Heart left ventricle (tissue), 16 donors: Measurements from ENCODE around the gene WDR44. TPM values are rescaled to one million over a fixed set of nuclear protein-coding genes. Genes with fewer than 3 reads are reported as not detected.

Source experiments
- ATAC-seq, 4 donors: fragments of 200-7000 bp; cut with Tn5 transposase; one replicate each; pipeline ENCODE4 v1.9.1; 2020 to 2022; ENCODE audit warnings: moderate library complexity in 4 of 4, mild to moderate bottlenecking in 3 of 4, moderate number of reproducible peaks in 1 of 4
- DNase-seq, 5 donors: peaks; one replicate each; pipeline ENCODE4 v3.0.0-alpha.2; 2020
- H3K27ac ChIP-seq, 12 donors: fragments of 200-600 bp; sonication (generic) in 4 of 12; one replicate each; pipeline versions ENCODE4 v1.5.0 to v1.8.0; 2016 to 2022; ENCODE audit warnings: mild to moderate bottlenecking in 2 of 12
- H3K27me3 ChIP-seq, 9 donors: fragments of 200-600 bp; sonication (generic) in 2 of 9; one replicate each; pipeline versions ENCODE4 v1.5.1 to v1.8.0; 2016 to 2022; ENCODE audit warnings: mild to moderate bottlenecking in 3 of 9
- H3K36me3 ChIP-seq, 9 donors: fragments of 200-600 bp; sonication (generic) in 2 of 9; one replicate each; pipeline versions ENCODE4 v1.5.0 to v1.8.0; 2018 to 2022; ENCODE audit warnings: mild to moderate bottlenecking in 2 of 9
- H3K4me1 ChIP-seq, 12 donors: fragments of 200-600 bp; sonication (generic) in 4 of 12; one replicate each; pipeline versions ENCODE4 v1.5.0 to v1.8.0; 2016 to 2022; ENCODE audit warnings: mild to moderate bottlenecking in 3 of 12
- H3K4me3 ChIP-seq, 12 donors: fragments of 200-600 bp; sonication (generic) in 4 of 12; one replicate each; pipeline versions ENCODE4 v1.5.0 to v1.8.0; 2017 to 2022; ENCODE audit warnings: mild to moderate bottlenecking in 9 of 12, moderate library complexity in 4 of 12
- H3K9me3 ChIP-seq, 12 donors: fragments of 200-600 bp; sonication (generic) in 4 of 12; one replicate each; pipeline versions ENCODE4 v1.5.0 to v1.8.0; 2016 to 2022; ENCODE audit warnings: mild to moderate bottlenecking in 1 of 12
- CTCF ChIP-seq, 12 donors: fragments of 200-600 bp; sonication (generic) in 4 of 12; IDR thresholded peaks; one replicate each; pipeline versions ENCODE4 v1.5.0 to v1.8.0; 2018 to 2022; ENCODE audit warnings: antibody characterized with exemption in 12 of 12, mild to moderate bottlenecking in 5 of 12
- POLR2A ChIP-seq, 2 donors: fragments of 450-650 bp; IDR thresholded peaks; one replicate each; pipeline ENCODE4 v1.6.1; 2017; ENCODE audit warnings: antibody characterized with exemption in 2 of 2, mild to moderate bottlenecking in 2 of 2, moderate library complexity in 2 of 2
- WGBS, 4 donors: extraction: QIAGEN DNeasy Blood & Tissue Kit in 2 of 4; methylation state at CpG; one replicate each; pipeline versions ENCODE4 v1.1.5 to v1.1.7; 2013 to 2018; 5-methylcytosine and 5-hydroxymethylcytosine counted together
- intact Hi-C, 10 donors: fragments of 100-400 bp; cut with DNase I; formaldehyde crosslinking; loops; one replicate each; pipeline versions ENCODE4 v1.11.1 to v1.14.2; 2022
- polyA plus RNA-seq, 2 donors: library from polyadenylated mRNA; stranded (reverse); fragments of 200-250 nt; gene quantifications; one replicate each; pipeline ENCODE4 v1.2.3, GENCODE V29; 2013
- total RNA-seq, 9 donors: library from RNA; depleted of rRNA in 2 of 9; stranded (reverse); fragments of >200 nt in 2 of 9; fragmentation: NEBNext Ultra II Directional in 3 of 9; extraction: Animal tissue kit (Norgen Biotek cat#: 25700) in 3 of 9; gene quantifications; one replicate each; pipeline versions ENCODE4 v1.1.0 to v1.2.4, GENCODE V29; 2016 to 2023
- donor health status: ischemic (EF 13 %, LVEDD 7.1; RV severe dilation, severe dysfunction).
- donor health status: healthy with polysubstance abuse.
- donor health status: DM: no; HTN: yes; CAD: no.
- donor health status: DM: no; HTN: no; CAD: no.
- donor health status: ischemic (EF 25% LVEDD 6.9; RV normal size, moderate dysfunction).
- donor health status: ischemic (EF 25% LVEDD 5.7; RV mildly dilated, moderate dysfunction).
- donor health status: healthy.
- donor health status: DM: yes; HTN: yes; CAD: no.
- donor health status: ischemic (EF 35%, LVEDD 5.7; RV mildly dilated, moderate dysfunction).
- donor health status: nonischemic (EF 11% LVEDD 7.7; RV severe dilation, severe dysfunction).
- donor health status: DM: yes; HTN: yes; CAD: no.
- donor health status: PGD.
- donor health status: ischemic (EF 29% LVEDD 5.4; RV normal size, mild dysfunction).
- donor health status: nonischemic (EF 23%, LVEDD 6.1; RV moderate dilation, normal function).

Gene WDR44
- total and polyA plus RNA-seq, 11 donors = 3.0 to 18.0 (median 14.3) TPM

DNA sequence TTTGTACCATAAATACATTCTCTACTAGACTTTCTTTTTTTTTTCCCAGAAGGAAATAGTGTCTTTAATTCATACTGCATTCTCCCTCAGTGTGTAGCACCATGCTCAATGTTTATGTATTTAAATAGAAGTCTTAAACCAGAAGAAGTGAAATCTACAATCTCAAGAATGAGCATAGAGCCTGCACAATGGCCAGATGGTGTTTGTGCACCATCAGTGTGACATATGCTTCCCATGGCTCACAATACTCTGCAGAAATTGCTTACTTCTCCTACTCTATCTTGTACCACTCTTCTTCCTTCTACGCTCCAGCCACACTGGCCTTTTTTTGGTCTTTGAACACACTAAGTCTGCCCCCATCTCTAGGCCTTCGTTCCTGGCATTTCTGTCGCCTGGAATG, 147.1 kb downstream of the WDR44 start:
- 72 to 92% (median 82%) methylated on average over 3 of the region's 3 CpGs for WGBS, 4 donors

GRCh38 chrX:118493653-118494297, 147.9 kb downstream of the WDR44 start:
- WGBS, 4 donors = 58 to 94% (median 82%) methylated on average over 3 of the region's 3 CpGs
- ATAC-seq = no peak
- H3K4me3 ChIP-seq = no peak overlapping the region
- peaks cover 0 to 11% (median 0%) of the 10 kb centered on the region in 12 donors for H3K4me1 ChIP-seq
- no peaks in the 10 kb centered on the region for H3K36me3 ChIP-seq
- H3K27me3 ChIP-seq = peaks cover 0 to 17% (median 0%) of the 10 kb centered on the region in 9 donors
- no peak for DNase-seq
- intact Hi-C loops = loop anchor here in 1 of 10 donors (10.0 kb wide), 1 partner anchor 61 kb away; no protein-coding TSS in a partner anchor
- H3K27ac ChIP-seq = no peak overlapping the region
- no peaks in the 10 kb centered on the region for H3K9me3 ChIP-seq
- no peak for TF ChIP-seq POLR2A (IDR thresholded peaks at IDR 0.05)
- no peak for TF ChIP-seq CTCF (IDR thresholded peaks at IDR 0.05)

More for the DNA sequence above, 147.1 kb downstream of the WDR44 start:
- Histone ChIP-seq H3K27ac (no peak overlapping the region), H3K4me1 (peaks cover 0 to 10% (median 0%) of the 10 kb centered on the region in 12 donors), H3K4me3 (no peak overlapping the region), H3K36me3 (no peaks in the 10 kb centered on the region), H3K27me3 (peaks cover 0 to 17% (median 0%) of the 10 kb centered on the region in 9 donors), H3K9me3 (no peaks in the 10 kb centered on the region)
- intact Hi-C loops = loop anchor here in 1 of 10 donors (10.0 kb wide), 1 partner anchor 62 kb away; no protein-coding TSS in a partner anchor
- no peak for ATAC-seq
- TF ChIP-seq POLR2A (IDR thresholded peaks at IDR 0.05) (no peak), CTCF (IDR thresholded peaks at IDR 0.05) (no peak)
- no peak for DNase-seq

GRCh38 chrX:118495061-118495921, 149.4 kb downstream of the WDR44 start, which contains the start of gene DOCK11:
Gene DOCK11, plus strand, starts transcription at chrX:118495815. Its CDS starts 157 bp downstream, at chrX:118495972.
- TF ChIP-seq CTCF (IDR thresholded peaks at IDR 0.05) (no peak), POLR2A (IDR thresholded peaks at IDR 0.05) (peak in 1 of 2 donors; percentile 16)
- H3K36me3 ChIP-seq = no peaks in the 10 kb centered on the region
- 7 to 49% (median 26%) methylated on average over 27 to 64 of the region's 64 CpGs for WGBS, 4 donors
- peak within 1 kb of the TSS; percentile 32 to 93 (median 73) for H3K27ac ChIP-seq
- peaks cover 0 to 11% (median 0%) of the 10 kb centered on the region in 12 donors for H3K4me1 ChIP-seq
- peak; percentile 76 to 86 (median 79) for DNase-seq
- peak; percentile 85 to 96 (median 90) for ATAC-seq
- H3K9me3 ChIP-seq = no peaks in the 10 kb centered on the region
- intact Hi-C loops = loop anchor here in 1 of 10 donors (10.0 kb wide), 1 partner anchor 60 kb away; no protein-coding TSS in a partner anchor
- peaks cover 0 to 18% (median 0%) of the 10 kb centered on the region in 9 donors for H3K27me3 ChIP-seq
- peak within 1 kb of the TSS; percentile 42 to 79 (median 62) for H3K4me3 ChIP-seq
